ENCODE data around the gene C5.

C5 gene

DNA sequence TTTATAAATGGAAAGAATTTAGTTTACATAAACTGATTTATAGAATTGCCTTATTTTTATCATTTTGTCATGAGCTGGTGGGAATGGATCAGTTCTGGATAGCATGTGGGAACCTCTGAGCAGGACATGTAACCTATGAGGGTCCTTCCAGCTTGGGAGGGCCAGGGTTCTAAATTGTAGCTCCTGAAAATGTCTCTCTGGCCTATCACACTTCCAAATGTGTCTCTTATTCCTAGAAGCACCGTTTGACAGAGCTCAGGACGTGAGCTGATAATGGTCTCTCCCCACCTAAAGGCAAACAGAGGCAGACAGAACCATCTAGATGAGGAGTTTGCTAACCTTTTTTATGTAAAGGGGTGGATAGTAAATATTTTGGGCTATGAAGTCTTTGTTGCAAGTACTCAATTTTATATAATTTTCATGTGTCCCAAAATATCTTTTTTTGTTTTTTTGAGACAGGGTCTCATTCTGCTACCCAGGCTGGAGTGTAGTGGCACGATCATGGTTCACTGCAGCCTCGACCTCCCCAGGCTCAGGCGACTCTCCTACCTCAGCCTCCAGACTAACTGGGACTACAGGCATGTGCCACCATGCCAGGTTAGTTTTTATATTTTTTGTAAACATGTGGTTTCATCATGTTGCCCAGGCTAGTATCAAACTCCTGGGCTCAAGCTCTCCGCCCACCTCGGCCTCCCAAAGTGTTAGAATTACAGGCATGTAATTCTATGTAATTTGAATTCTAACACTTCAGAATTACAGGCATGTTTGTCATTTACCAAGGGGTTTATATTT lies 127.5 kb downstream of the C5 start:
- no peak for DNase-seq

DNA sequence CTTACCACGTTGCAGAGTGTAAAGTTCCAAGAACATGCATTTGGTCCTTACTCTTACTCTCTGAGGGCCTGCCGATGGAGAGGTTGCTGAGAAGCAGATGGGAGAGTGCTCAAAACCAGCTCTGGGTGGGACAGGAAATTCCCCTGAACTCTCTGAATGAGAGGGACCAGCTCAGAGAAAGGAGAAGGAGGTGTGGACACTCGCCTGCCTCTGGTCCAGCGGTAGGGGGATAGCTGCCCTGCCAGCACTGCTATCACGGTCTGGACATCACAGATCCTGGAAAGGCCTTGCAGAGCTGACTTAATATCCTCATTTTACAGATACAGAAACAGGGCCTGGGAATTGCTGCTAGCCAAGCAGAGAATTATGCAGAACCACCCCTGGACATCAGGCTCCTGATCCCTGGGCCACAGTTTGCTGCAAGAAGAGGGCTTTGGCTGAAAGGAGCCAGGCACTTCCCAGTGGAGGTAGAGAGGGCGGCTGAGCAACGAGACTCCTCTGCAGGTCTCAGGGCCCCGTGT lies 128.4 kb downstream of the C5 start:
- peak; percentile 23 for DNase-seq

DNA sequence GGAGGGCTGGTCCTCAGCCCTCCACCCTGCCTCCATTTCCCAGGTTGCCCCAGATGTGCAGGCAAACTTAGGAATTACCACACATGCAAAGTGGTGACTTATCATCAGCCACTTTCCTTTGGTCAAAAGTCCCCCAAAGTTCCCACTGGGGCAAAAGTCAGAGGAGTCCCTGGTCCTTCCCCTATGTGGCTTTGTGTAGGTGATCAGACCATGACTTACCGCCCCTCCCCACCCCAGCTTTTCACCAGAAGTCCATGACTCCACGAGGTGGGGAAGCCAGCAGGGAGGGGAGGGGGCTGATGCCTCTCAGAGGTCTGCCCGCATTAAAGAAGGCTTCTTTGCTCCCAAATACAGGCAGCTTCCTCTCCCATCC lies 129.3 kb downstream of the C5 start:
- peak; percentile 46 for DNase-seq

DNA sequence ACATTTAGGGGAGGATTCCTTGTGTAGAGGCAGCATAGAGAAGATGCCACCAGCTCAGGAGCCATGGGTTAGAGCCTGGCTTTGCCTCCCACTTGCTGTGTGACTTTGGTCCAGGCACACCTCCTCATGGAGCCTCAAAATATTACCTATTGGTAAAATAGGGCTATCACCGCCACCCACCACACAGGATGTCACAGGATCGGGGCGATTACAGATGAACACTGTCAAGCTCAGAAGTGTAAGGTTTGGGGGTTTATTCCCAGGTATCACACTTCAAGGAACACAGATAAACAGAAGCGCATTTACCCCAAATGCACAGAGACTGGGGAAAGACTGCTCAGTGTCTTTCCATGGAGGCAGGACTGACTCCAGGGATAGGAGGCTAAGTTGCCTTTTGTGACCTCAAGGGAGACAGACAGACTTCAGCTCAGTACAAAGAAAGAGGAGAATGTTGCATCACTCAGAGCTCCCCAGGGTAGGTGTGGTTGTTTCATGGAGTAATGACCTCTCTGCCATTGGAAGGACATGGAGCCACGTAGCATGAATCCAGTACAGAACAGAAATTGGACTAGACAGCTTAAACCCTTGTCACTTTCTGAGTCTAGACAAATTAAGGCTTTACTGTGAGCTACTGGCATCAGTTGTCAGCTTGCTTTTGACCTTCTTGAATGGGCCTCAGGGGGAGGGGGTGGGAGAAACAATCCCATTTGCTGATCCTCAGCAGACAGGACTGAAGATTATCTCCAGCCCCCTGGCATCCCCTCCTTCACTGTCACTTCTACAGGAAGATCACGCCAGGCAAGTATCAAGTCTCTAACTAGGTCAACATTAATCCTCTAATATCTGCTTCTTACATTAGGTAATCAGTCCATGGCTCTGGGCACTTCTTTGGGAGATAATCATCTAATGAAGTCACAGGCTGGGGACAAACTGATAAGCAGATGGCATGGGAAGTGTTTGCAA lies 130.0 kb downstream of the C5 start:
- peak; percentile 22 for DNase-seq

GRCh38 chr9:120918931-120919842 lies 130.9 kb downstream of the C5 start:
- peak; percentile 33 for DNase-seq

- DNase-seq = peak; percentile 20
Observed at GRCh38 chr9:120917929-120918762, 131.9 kb downstream of the C5 start.

GRCh38 chr9:120916991-120917880 lies 132.8 kb downstream of the C5 start:
- DNase-seq = peak; percentile 19

DNA sequence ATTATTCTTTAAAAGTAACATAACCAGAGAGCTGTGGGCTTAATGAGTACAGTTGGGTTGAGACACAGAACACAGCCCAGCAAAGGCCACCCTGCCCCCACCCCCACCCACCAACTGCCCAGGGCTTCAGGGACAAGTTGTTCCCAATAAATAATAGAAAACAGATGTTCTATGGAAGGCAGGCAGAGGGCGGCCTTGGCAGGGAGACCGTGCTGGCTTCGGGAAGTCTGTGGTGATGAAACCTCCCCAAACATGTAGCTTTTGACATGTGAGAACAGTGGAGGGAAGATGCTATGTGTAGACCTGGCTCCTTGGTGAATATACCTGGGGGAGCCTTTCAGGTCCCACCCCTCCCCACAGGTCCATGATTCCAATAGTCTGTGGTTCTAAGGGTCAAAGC lies 133.5 kb downstream of the C5 start:
- DNase-seq = no peak

DNA sequence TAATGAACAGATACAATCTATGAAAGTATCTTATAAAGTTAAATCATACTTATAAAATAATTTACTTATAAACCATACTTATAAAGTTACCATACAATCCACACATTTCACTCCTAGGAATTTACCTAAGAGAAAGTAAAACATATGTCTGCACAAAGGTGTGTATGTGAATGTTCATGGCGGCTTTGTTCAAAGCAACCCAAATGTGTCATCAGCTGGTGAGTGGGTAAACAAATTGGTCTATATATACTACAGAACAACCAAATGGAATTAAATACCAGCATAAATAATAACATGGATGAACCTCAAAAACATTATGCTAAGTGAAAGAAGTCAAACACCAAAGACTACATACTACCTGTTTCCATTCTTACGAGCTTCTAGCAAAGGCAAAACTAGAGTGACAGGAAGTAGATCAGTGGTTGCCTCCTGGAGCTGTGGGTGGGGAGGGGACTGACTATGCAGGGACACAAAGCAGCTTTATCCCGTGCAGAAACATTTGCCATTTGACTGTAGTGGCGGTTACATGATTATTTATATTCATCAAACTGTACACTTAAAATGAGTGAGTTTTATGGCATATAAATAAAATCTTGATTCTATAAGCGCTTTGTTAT lies 134.1 kb downstream of the C5 start:
- DNase-seq = peak; percentile 42

- DNase-seq = no peak
Observed at GRCh38 chr9:120914953-120915352, 135.1 kb downstream of the C5 start.

DNA sequence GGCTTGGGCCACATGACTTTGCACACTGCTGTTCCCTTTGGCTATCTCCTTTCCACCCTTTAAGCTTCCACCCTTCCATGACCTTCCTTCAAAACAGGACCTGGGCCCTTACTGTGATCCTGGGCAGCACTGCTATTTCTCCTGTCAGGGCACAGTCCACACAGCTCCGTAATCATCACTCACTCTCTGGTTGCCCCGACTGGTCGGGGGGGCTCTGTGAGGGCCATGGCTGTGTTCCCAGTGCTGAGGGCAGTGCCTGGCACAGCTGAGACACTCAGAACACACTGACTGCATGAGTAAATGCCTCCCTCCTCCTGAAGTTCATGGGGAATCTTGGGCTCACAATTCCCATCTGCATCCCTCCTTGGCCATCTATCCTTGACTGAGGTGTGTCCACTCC lies 135.7 kb downstream of the C5 start:
- no peak for DNase-seq

DNA sequence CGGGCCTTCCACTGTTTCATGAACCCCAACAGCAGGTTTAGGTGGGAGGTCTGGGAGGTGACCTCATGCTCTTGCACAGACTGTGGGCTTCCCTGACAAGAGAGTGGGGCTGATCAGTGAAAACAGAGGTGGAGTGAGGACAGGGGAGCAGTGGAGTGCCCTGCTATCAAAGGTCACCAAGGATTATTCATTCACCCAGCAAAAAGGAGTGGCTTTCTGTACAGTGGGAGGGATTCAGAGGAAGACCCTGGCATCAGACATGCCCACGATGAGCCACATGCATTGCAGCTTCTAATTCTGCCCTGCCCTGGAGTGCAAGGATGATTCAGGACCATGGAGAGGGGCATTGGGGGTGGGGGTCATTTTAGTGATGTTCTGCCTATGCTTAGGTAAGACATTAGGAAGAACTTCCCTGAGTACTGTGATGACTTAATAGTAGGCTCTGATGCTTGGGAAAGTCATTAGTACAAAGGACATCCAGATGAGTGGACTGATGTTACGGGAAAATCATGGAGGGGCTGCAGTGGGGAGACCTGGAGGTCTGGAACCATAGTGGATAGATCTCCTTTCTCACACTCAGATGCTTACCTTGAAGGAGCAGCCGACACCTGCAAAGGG lies 136.3 kb downstream of the C5 start:
- no peak for DNase-seq

GRCh38 chr9:120912958-120913646 lies 137.0 kb downstream of the C5 start:
- DNase-seq = no peak

- DNase-seq = no peak
Observed at GRCh38 chr9:120911295-120911837, 138.7 kb downstream of the C5 start.

DNA sequence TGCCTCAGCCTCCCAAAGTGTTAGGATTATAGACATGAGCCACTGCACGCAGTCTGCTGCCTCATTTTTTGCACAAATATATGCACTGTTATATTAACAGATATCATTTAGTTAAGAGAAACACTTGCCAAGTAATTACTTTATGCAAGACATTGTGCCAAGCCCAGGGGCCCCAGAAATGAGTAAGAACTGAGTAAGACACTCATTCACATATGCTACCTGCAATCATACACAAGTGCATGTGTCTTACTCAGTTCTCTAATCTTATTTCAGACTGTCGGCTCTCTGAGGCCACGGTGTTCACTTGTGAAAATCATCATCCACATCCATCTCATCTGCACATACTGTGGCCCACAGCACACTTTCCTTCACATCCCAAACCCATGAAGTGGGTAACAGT lies 139.4 kb downstream of the C5 start:
- DNase-seq = no peak

DNA sequence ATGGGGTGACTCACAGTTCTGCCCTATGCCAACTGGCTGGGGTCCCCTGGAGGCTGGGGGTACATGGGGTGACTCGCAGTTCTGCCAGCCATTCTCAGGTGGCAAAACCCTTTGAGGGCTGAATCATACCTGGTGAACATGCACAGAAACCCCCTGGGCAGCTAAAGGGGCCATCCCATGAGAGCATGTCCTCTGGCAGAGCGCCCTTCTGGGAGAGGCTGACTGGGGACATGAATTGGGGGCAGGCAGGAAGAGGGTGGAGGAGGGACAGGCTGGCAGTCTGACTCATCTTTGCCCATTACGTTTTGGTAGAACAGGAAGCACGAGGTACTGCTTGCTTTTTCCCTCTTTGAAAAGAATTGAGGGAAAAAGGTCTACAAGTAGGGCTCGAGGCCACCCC lies 140.2 kb downstream of the C5 start:
- DNase-seq = peak; percentile 79

DNA sequence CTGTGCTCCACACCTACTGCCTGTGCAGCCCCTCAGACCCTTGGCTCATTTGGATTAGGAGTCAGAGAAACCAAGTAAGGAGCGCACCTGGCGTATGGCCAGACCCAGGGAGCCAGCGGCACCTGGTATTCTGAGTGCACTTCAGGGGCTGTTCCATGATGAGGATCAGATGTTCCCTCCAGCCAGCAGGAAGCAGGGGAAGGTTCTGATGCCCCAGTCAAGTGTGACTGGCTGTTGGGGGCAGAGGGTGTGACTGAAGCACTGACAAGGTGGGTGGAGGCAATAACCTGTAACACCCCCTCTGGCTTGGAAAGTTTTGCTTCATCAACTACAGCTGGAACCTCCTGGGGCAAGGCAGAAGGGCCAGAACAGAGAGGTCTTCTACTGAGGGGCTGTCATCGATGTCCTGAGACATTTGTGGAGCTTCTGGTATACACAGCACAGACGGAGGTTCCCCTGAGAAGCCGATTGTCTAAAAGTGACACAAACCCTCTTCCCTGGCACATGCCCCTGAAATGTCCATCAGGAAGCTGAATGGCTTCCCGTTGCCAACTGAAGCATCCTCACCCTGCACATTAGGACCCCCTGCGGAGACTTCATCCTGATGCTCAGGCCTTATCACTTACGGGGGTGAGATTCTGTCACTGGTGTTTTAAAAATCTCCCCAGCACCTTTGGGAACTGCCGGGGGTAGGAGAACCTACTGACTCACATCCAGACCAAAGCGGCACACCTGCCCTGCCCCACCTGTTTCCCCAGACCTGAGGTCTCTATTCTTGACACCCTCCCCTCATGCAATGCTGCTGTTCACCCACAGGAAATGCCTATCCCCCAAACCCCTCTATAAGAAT lies 144.5 kb downstream of the C5 start:
- no peak for DNase-seq

DNA sequence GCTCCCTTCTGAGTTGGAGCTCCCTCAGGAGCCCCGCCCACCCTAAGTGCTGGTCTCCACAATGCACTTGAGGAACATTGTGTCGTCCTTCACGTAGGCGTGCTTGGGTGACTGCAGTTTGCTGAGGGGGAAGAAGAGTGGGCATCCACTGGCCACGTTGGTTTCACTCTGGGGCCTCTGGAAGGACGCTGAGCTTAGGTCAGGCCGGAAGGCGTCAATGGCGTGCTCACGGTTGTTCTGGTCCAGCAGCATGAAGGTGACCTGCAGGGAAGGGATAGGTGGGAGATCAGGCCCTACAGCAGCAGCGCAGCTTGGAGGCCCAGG lies 145.1 kb downstream of the C5 start:
- DNase-seq = no peak

All from activated CD8-positive, alpha-beta memory T cell treated with anti-CD3 and anti-CD28 coated beads, Interleukin-2, amount 50 U/mL, for 4 hours (primary cell).